Measurements from ENCODE around the gene CNTN2. TPM values are rescaled to one million over a fixed set of nuclear protein-coding genes. Genes with fewer than 3 reads are reported as not detected.

CNTN2 gene
- total RNA-seq, 1 donor from 2014 or later, result 0.29 TPM

GRCh38 chr1:205056188-205056611 lies 13.2 kb downstream of the CNTN2 start:
- H3K9me3 Mint-ChIP-seq, result no peaks in the 10 kb centered on the region
- no peaks in the 10 kb centered on the region for H3K36me3 Mint-ChIP-seq
- no peak for TF ChIP-seq CTCF (IDR thresholded peaks at IDR 0.05; ENCODE audit: unreplicated experiment)
- DNase-seq (ENCODE audit: low spot score in 2 of 2, unreplicated experiment in 2 of 2), result no peak
- H3K27me3 Mint-ChIP-seq (ENCODE audit: low read depth), result peaks cover 36% of the 10 kb centered on the region
- H3K27ac Mint-ChIP-seq, result no peak overlapping the region
- no peaks in the 10 kb centered on the region for H3K4me1 Mint-ChIP-seq
- H3K4me3 Mint-ChIP-seq, result no peak overlapping the region

GRCh38 chr1:205056956-205057568 lies 14.1 kb downstream of the CNTN2 start:
- peaks cover 4% of the 10 kb centered on the region for H3K4me1 Mint-ChIP-seq
- peaks cover 31% of the 10 kb centered on the region for H3K27me3 Mint-ChIP-seq (ENCODE audit: low read depth)
- no peak overlapping the region for H3K27ac Mint-ChIP-seq
- no peak overlapping the region for H3K4me3 Mint-ChIP-seq
- TF ChIP-seq CTCF (IDR thresholded peaks at IDR 0.05; ENCODE audit: unreplicated experiment), result no peak
- no peak for DNase-seq (ENCODE audit: low spot score in 2 of 2, unreplicated experiment in 2 of 2)
- H3K9me3 Mint-ChIP-seq, result no peaks in the 10 kb centered on the region
- no peaks in the 10 kb centered on the region for H3K36me3 Mint-ChIP-seq

- no peak overlapping the region for H3K4me3 Mint-ChIP-seq
- no peaks in the 10 kb centered on the region for H3K9me3 Mint-ChIP-seq
- no peak for TF ChIP-seq CTCF (IDR thresholded peaks at IDR 0.05; ENCODE audit: unreplicated experiment)
- H3K27ac Mint-ChIP-seq, result no peak overlapping the region
- H3K4me1 Mint-ChIP-seq, result peaks cover 4% of the 10 kb centered on the region
- no peaks in the 10 kb centered on the region for H3K36me3 Mint-ChIP-seq
- no peak for DNase-seq (ENCODE audit: low spot score in 2 of 2, unreplicated experiment in 2 of 2)
- peaks cover 30% of the 10 kb centered on the region for H3K27me3 Mint-ChIP-seq (ENCODE audit: low read depth)
These were observed 15.0 kb downstream of the CNTN2 start for GRCh38 chr1:205057808-205058575.

- DNase-seq (ENCODE audit: low spot score in 2 of 2, unreplicated experiment in 2 of 2), result no peak
- no peaks in the 10 kb centered on the region for H3K36me3 Mint-ChIP-seq
- H3K4me3 Mint-ChIP-seq, result no peak overlapping the region
- H3K9me3 Mint-ChIP-seq, result no peaks in the 10 kb centered on the region
- peaks cover 23% of the 10 kb centered on the region for H3K27me3 Mint-ChIP-seq (ENCODE audit: low read depth)
- peaks cover 4% of the 10 kb centered on the region for H3K4me1 Mint-ChIP-seq
- TF ChIP-seq CTCF (IDR thresholded peaks at IDR 0.05; ENCODE audit: unreplicated experiment), result no peak
- no peak overlapping the region for H3K27ac Mint-ChIP-seq
These were observed 15.8 kb downstream of the CNTN2 start for GRCh38 chr1:205058853-205059252.

- no peak for TF ChIP-seq CTCF (IDR thresholded peaks at IDR 0.05; ENCODE audit: unreplicated experiment)
- Mint-ChIP-seq H3K27me3 (ENCODE audit: low read depth) (peaks cover 18% of the 10 kb centered on the region), H3K4me1 (peaks cover 4% of the 10 kb centered on the region), H3K4me3 (no peak overlapping the region), H3K9me3 (no peaks in the 10 kb centered on the region), H3K27ac (no peak overlapping the region), H3K36me3 (no peaks in the 10 kb centered on the region)
- DNase-seq (ENCODE audit: low spot score in 2 of 2, unreplicated experiment in 2 of 2), result no peak
These were observed 16.6 kb downstream of the CNTN2 start for GRCh38 chr1:205059660-205060059.

All from mesothelial cell of epicardium (in vitro differentiated cells).